Fibroblast of lung (primary cell): ENCODE data around the gene C2orf42. TPM values are rescaled to one million over a fixed set of nuclear protein-coding genes. Genes with fewer than 3 reads are reported as not detected.

Experiments used
- DNase-seq, 2 donors: peaks; one replicate each; pipeline versions ENCODE4 v3.0.0 to v3.0.0-alpha.2; 2010; ENCODE audit warnings: low read depth in 2 of 2
- H2AFZ ChIP-seq: 2 replicates; pipeline ENCODE4 v1.5.1; 2012; ENCODE audit warnings: low read length, control low read depth, inconsistent platforms
- H3K27ac ChIP-seq: 2 replicates; pipeline ENCODE4 v1.5.1; 2011; ENCODE audit warnings: low read length, control low read depth; ENCODE audit not compliant: insufficient read depth
- H3K27me3 ChIP-seq: 2 replicates; pipeline ENCODE4 v1.5.1; 2011; ENCODE audit warnings: mild to moderate bottlenecking, low read length; ENCODE audit not compliant: control insufficient read depth, insufficient read depth
- H3K36me3 ChIP-seq: 2 replicates; pipeline ENCODE4 v1.5.1; 2011; ENCODE audit warnings: low read length; ENCODE audit not compliant: control insufficient read depth, insufficient read depth
- H3K4me1 ChIP-seq: 2 replicates; pipeline ENCODE4 v1.5.1; 2011; ENCODE audit warnings: low read length; ENCODE audit not compliant: control insufficient read depth, insufficient read depth; ENCODE audit errors: extremely low read depth
- H3K4me2 ChIP-seq: 2 replicates; pipeline ENCODE4 v1.5.1; 2011; ENCODE audit warnings: low read length, control low read depth; ENCODE audit not compliant: insufficient read depth; ENCODE audit errors: extremely low read depth
- H3K4me3 ChIP-seq, 4 experiments: fragments of 200-600 bp in 1 of 4; sonication (generic) in 1 of 4; replicated peaks in 1 of 4; 2 replicates each; pipeline ENCODE4 v1.5.1; 2011 to 2016; ENCODE audit warnings: low read length in 4 of 4, low read depth in 3 of 4, mild to moderate bottlenecking in 3 of 4, control low read depth in 2 of 4, inconsistent platforms in 1 of 4, mixed read lengths in 1 of 4; ENCODE audit not compliant: insufficient read depth in 1 of 4; ENCODE audit errors: control extremely low read depth in 1 of 4
- H3K79me2 ChIP-seq: 2 replicates; pipeline ENCODE4 v1.5.1; 2012; ENCODE audit warnings: mild to moderate bottlenecking, low read length, inconsistent platforms; ENCODE audit not compliant: control insufficient read depth, insufficient read depth
- H3K9ac ChIP-seq: 2 replicates; pipeline ENCODE4 v1.5.1; 2011; ENCODE audit warnings: mild to moderate bottlenecking, low read length, control low read depth; ENCODE audit not compliant: insufficient read depth
- H3K9me3 ChIP-seq: 2 replicates; pipeline ENCODE4 v1.5.1; 2012; ENCODE audit warnings: low read depth, low read length; ENCODE audit not compliant: control insufficient read depth, insufficient read depth
- H4K20me1 ChIP-seq: 2 replicates; pipeline ENCODE4 v1.5.1; 2011; ENCODE audit warnings: low read length; ENCODE audit not compliant: control insufficient read depth, insufficient read depth; ENCODE audit errors: extremely low read depth
- EZH2 ChIP-seq: IDR thresholded peaks from 2 replicates; pipeline ENCODE4 v1.5.1; 2012; ENCODE audit warnings: low read length, control low read depth, mild to moderate bottlenecking; ENCODE audit errors: missing control alignments
- polyA plus RNA-seq, 2 donors: library from polyadenylated mRNA; depleted of rRNA in 1 of 2; stranded (reverse) in 1 of 2; unstranded in 1 of 2; fragments of >200 nt; gene quantifications; 2 replicates each; pipeline ENCODE4 v1.2.1, GENCODE V29; 2011 to 2012; ENCODE audit warnings: missing spikeins in 1 of 2
- total RNA-seq: library from RNA; depleted of rRNA; stranded (reverse); fragments of >200 nt; gene quantifications from 2 replicates; pipeline ENCODE4 v1.2.1, GENCODE V29; 2014
- TF ChIP-seq, protein P1 (sequence below), 2 donors: IDR thresholded peaks in 1 of 2; conservative IDR thresholded peaks in 1 of 2; 1 replicate in 1 of 2; 2 replicates in 1 of 2; pipeline ENCODE4 v1.5.1; 2011 to 2012; ENCODE audit warnings: low read length in 2 of 2, control low read depth in 1 of 2, inconsistent platforms in 1 of 2, low read depth in 1 of 2, mild to moderate bottlenecking in 1 of 2

Gene C2orf42
- total and polyA plus RNA-seq, 2 donors (not counting 1 experiment from before 2014, with no cell fraction given): 9.8 to 32.7 TPM

DNA sequence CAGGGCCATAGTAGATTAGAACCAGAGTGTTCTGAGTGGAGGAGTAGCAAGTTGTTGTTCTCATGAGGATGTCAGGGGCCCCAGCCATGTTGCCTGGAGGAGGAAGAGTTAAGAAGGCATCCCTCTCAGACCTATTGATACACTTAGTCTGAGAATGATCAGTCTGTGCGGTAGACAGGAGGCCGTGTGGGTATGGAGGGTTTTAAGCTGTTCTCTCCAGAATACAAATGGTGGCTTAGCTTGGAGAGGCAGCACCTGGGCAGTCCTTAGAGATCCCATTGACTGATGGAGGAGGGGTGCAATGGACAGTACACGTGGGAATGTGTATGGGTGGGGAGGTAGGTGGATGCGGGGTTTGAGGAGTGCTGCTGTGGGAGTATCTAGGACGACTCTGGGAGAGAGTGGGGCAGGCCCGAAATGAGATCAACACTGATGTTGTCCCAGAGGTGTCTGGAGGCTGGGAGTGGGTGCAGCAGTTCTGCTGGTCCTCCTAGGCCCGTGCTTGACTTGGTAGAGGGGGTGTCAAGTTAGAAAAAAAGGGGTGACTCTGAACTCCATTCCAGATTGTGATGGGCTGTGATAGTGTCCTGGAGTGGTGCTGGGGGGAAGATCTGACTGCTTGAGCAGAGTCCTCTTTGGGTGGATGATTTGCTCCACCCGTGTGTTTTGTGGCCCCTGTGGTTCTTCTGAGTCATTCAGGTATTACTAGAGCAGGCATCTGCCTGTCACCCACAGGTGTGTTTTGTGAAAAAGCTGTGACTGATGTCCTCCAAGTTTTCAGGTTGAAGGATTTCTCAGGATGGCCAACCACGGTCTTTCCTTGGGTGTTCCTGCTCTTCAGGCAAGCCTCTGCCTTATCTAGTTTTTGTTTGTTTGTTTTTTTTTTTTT lies 44.7 kb downstream of the C2orf42 start:
- H3K4me2 ChIP-seq: no peak overlapping the region
- no peak overlapping the region for H3K4me3 ChIP-seq
- TF ChIP-seq, protein P1, sequence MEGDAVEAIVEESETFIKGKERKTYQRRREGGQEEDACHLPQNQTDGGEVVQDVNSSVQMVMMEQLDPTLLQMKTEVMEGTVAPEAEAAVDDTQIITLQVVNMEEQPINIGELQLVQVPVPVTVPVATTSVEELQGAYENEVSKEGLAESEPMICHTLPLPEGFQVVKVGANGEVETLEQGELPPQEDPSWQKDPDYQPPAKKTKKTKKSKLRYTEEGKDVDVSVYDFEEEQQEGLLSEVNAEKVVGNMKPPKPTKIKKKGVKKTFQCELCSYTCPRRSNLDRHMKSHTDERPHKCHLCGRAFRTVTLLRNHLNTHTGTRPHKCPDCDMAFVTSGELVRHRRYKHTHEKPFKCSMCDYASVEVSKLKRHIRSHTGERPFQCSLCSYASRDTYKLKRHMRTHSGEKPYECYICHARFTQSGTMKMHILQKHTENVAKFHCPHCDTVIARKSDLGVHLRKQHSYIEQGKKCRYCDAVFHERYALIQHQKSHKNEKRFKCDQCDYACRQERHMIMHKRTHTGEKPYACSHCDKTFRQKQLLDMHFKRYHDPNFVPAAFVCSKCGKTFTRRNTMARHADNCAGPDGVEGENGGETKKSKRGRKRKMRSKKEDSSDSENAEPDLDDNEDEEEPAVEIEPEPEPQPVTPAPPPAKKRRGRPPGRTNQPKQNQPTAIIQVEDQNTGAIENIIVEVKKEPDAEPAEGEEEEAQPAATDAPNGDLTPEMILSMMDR (conservative IDR thresholded peaks at IDR 0.05 in 1 of 2, IDR thresholded peaks at IDR 0.05 in 1 of 2; ENCODE audit: low read depth in 1 of 2, low read length in 2 of 2): no peak
- TF ChIP-seq EZH2: no peak
- H3K27me3 ChIP-seq: no peaks in the 10 kb centered on the region
- no peaks in the 10 kb centered on the region for H4K20me1 ChIP-seq
- H3K9ac ChIP-seq: no peak overlapping the region
- no peaks in the 10 kb centered on the region for H3K9me3 ChIP-seq
- H3K4me1 ChIP-seq: peaks cover 14% of the 10 kb centered on the region
- DNase-seq: no peak
- no peaks in the 10 kb centered on the region for H3K79me2 ChIP-seq
- H3K27ac ChIP-seq: no peak overlapping the region
- no peaks in the 10 kb centered on the region for H3K36me3 ChIP-seq
- no peak overlapping the region for H2AFZ ChIP-seq

- Histone ChIP-seq H3K4me2 (no peak overlapping the region), H3K27ac (no peak overlapping the region), H4K20me1 (no peaks in the 10 kb centered on the region), H3K27me3 (no peaks in the 10 kb centered on the region), H3K36me3 (no peaks in the 10 kb centered on the region), H3K9ac (no peak overlapping the region), H2AFZ (no peak overlapping the region), H3K4me1 (peaks cover 14% of the 10 kb centered on the region), H3K9me3 (no peaks in the 10 kb centered on the region), H3K4me3 (no peak overlapping the region), H3K79me2 (no peaks in the 10 kb centered on the region)
- no peak for TF ChIP-seq EZH2
- TF ChIP-seq, protein P1 (conservative IDR thresholded peaks at IDR 0.05 in 1 of 2, IDR thresholded peaks at IDR 0.05 in 1 of 2; ENCODE audit: low read depth in 1 of 2, low read length in 2 of 2): no peak
- no peak for DNase-seq
Observed at GRCh38 chr2:70145144-70145490, 45.7 kb downstream of the C2orf42 start.

DNA sequence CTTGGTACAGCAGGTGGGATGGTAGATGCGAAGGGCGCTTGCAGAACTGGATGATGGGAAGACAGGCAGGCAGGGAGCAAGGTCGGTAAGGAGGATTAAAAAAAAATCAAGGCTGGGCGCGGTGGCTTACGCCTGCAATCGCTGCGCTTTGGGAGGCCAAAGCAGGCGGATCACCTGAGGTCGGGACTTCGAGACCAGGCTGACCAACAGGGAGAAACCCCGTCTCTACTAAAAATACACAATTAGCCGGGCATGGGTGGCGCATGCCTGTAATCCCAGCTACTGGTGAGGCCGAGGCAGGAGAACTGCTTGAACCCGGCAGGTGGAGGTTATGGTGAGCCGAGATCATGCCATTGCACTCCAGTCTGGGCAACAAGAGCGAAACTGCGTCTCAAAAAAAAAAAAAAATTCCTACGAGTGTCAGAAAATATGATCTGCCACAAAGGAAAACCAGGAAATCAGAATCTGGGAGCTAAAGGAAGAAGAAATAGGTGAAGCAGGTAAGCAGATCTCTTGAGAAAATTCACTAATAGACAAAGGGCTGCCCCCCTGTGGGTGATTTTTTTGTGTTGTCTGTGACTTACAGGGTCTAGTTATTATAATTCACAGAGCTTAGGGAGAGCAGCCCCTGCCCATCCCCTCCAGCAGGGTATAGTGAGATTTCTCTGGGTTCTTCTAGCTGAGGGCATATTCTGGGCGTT lies 46.2 kb downstream of the C2orf42 start:
- Histone ChIP-seq H3K36me3 (no peaks in the 10 kb centered on the region), H3K4me1 (peaks cover 14% of the 10 kb centered on the region), H3K79me2 (no peaks in the 10 kb centered on the region), H3K4me2 (no peak overlapping the region), H3K27me3 (no peaks in the 10 kb centered on the region), H3K9me3 (no peaks in the 10 kb centered on the region), H3K27ac (no peak overlapping the region), H4K20me1 (no peaks in the 10 kb centered on the region), H3K4me3 (no peak overlapping the region), H3K9ac (no peak overlapping the region), H2AFZ (no peak overlapping the region)
- DNase-seq: no peak
- TF ChIP-seq EZH2: no peak
- TF ChIP-seq, protein P1 (conservative IDR thresholded peaks at IDR 0.05 in 1 of 2, IDR thresholded peaks at IDR 0.05 in 1 of 2; ENCODE audit: low read depth in 1 of 2, low read length in 2 of 2): no peak
